HL-60/S4 treated with phorbol 12-myristate 13-acetate at 8.2 ng/mL for 4 days and 3 days (cell line): ENCODE data around the gene KCNS1.
"Not testable (repeated sequence)": the region's sequence is repeated elsewhere in the genome, so short reads cannot be mapped to it uniquely, and the experiment has no call there.

ENCODE experiments used
- in situ Hi-C: fragments of 300-500 bp; cut with MboI; formaldehyde crosslinking; loops from 2 replicates; pipeline ENCODE4 v1.15.0; 2022; ENCODE audit warnings: low sequenced_read_pairs

KCNS1 gene

GRCh38 chr20:45082468-45082867 is 18.5 kb downstream of the KCNS1 start:
- in situ Hi-C loops = no loop called here

- in situ Hi-C loops = no loop called here
These were observed 19.9 kb downstream of the KCNS1 start for GRCh38 chr20:45080867-45081624.

- in situ Hi-C loops = no loop called here
These were observed 23.4 kb downstream of the KCNS1 start for GRCh38 chr20:45077559-45077958.

- in situ Hi-C loops = no loop called here
These were observed 27.7 kb downstream of the KCNS1 start for GRCh38 chr20:45073221-45073620.

- in situ Hi-C loops = no loop called here
These were observed 28.9 kb downstream of the KCNS1 start for GRCh38 chr20:45072066-45072465.

- in situ Hi-C loops = no loop called here
These were observed 29.8 kb downstream of the KCNS1 start for GRCh38 chr20:45070932-45071632.

- in situ Hi-C loops = no loop called here
These were observed 31.7 kb downstream of the KCNS1 start for GRCh38 chr20:45069261-45069660.

GRCh38 chr20:45067558-45067957 is 33.4 kb downstream of the KCNS1 start:
- in situ Hi-C loops = no loop called here

GRCh38 chr20:45067087-45067486 is 33.8 kb downstream of the KCNS1 start:
- in situ Hi-C loops = no loop called here

GRCh38 chr20:45066372-45066771 is 34.6 kb downstream of the KCNS1 start:
- in situ Hi-C loops = no loop called here

- in situ Hi-C loops = no loop called here
These were observed 36.1 kb downstream of the KCNS1 start for GRCh38 chr20:45064812-45065211.

GRCh38 chr20:45063107-45063506 is 37.8 kb downstream of the KCNS1 start:
- in situ Hi-C loops = not testable (repeated sequence)

- in situ Hi-C loops = no loop called here
These were observed 39.7 kb downstream of the KCNS1 start for GRCh38 chr20:45061244-45061643.

GRCh38 chr20:45060294-45060693 is 40.6 kb downstream of the KCNS1 start:
- in situ Hi-C loops = no loop called here

- in situ Hi-C loops = no loop called here
These were observed 41.8 kb downstream of the KCNS1 start for GRCh38 chr20:45059022-45059728.

- in situ Hi-C loops = no loop called here
These were observed 42.6 kb downstream of the KCNS1 start for GRCh38 chr20:45058168-45058850.

- in situ Hi-C loops = no loop called here
These were observed 44.3 kb downstream of the KCNS1 start for GRCh38 chr20:45056473-45057173.

GRCh38 chr20:45055056-45055455 is 45.9 kb downstream of the KCNS1 start:
- in situ Hi-C loops = no loop called here

GRCh38 chr20:45053430-45054351 is 47.2 kb downstream of the KCNS1 start:
- in situ Hi-C loops = no loop called here
